ENCODE data around the gene TFCP2L1. TPM values are rescaled to one million over a fixed set of nuclear protein-coding genes. Genes with fewer than 3 reads are reported as not detected.

Gene TFCP2L1
- total RNA-seq, 1 donor from 2014 or later, result not detected

DNA sequence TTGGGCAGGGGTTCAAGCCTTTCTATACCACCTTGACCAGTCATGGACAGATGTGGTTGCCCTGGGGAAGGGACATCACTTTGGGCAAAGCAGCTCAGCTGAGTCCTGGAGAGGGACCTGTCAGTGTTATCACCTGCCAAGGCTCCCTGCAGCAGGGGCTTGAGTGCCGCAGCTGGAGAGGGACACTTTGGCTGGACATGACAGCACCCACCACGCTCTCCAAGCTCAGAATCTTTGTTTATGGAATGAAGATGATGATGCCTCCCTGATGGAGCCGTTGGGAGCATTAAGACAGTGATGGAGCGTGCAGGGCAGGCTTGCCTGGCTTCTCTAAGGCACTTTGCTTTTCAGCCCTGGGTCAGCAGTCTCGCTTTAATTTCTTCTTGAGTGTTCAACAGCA is 4.3 kb upstream of the TFCP2L1 start:
- peaks cover 12% of the 10 kb centered on the region for H3K27me3 Mint-ChIP-seq (ENCODE audit: low read depth)
- H3K36me3 Mint-ChIP-seq (ENCODE audit: low read depth), result no peaks in the 10 kb centered on the region
- DNase-seq (ENCODE audit: low spot score), result no peak
- H3K27ac Mint-ChIP-seq, result no peak overlapping the region
- no peaks in the 10 kb centered on the region for H3K9me3 Mint-ChIP-seq
- intact Hi-C loops (cut with micrococcal nuclease), result no loop called here
- H3K4me1 Mint-ChIP-seq (ENCODE audit: low read depth), result no peaks in the 10 kb centered on the region
- H3K4me3 Mint-ChIP-seq (ENCODE audit: low read depth), result no peak overlapping the region

DNA sequence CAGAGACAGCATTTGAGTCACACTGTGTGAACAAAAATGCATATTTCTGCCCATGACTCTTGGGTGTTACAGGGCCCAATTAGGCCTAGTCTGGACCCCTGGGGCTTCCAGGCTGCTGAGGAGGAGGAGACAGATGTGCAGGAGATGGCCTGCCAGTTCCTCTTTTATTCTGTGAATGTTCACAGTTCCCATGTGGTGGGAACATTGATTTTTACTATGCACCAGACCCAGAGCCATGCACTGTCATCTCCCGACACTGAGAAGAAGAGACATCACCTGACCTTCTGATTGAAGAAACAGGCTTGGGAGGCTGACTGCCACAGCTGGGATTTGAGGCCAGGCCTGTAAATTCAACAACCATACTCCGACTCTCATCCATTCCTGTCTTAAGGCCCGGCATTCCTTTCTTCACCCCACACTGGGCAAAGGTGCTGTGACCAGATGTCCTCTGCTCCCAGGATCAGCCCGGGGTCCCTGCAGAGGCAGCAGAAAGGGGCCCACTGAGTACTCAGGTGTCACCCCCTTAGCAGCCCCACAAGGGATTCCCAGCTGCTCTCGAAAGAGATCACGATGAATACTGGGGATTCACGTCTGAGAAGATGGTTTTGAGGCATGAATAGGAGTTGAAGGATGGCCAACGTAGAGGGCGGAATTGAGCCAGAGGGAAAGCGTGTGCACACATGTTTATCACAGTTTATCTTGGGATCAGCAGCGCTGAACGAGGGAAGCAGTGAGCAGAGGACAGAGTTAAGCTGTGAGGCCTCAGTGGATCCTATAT is 3.6 kb upstream of the TFCP2L1 start:
- H3K36me3 Mint-ChIP-seq (ENCODE audit: low read depth), result no peaks in the 10 kb centered on the region
- intact Hi-C loops (cut with micrococcal nuclease), result no loop called here
- no peaks in the 10 kb centered on the region for H3K9me3 Mint-ChIP-seq
- no peak overlapping the region for H3K4me3 Mint-ChIP-seq (ENCODE audit: low read depth)
- H3K4me1 Mint-ChIP-seq (ENCODE audit: low read depth), result peaks cover 3% of the 10 kb centered on the region
- H3K27ac Mint-ChIP-seq, result no peak overlapping the region
- peaks cover 19% of the 10 kb centered on the region for H3K27me3 Mint-ChIP-seq (ENCODE audit: low read depth)
- DNase-seq (ENCODE audit: low spot score), result no peak

DNA sequence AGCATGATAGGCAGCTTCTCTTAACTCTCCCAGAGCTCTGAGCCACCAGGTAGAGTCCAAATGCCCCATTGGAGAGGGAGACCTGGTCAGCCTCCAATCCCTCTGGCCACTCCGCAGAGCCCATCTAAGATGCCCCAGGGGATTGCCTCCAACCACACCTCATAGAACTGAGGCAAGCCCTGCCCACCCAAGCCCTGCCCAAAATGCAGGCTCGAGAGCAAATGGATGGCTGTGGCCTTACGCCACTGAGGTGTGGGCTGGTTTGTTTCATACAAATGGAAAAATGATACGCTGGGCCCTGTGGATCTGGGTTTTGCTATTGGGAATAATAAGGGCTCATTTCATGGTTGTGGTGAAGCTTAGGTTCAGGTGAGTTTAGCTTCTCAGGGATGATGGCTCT is 3.0 kb upstream of the TFCP2L1 start:
- Mint-ChIP-seq H3K27ac (no peak overlapping the region), H3K9me3 (no peaks in the 10 kb centered on the region), H3K36me3 (ENCODE audit: low read depth) (no peaks in the 10 kb centered on the region), H3K27me3 (ENCODE audit: low read depth) (peaks cover 25% of the 10 kb centered on the region), H3K4me3 (ENCODE audit: low read depth) (no peak overlapping the region), H3K4me1 (ENCODE audit: low read depth) (peaks cover 3% of the 10 kb centered on the region)
- intact Hi-C loops (cut with micrococcal nuclease), result no loop called here
- DNase-seq (ENCODE audit: low spot score), result no peak

DNA sequence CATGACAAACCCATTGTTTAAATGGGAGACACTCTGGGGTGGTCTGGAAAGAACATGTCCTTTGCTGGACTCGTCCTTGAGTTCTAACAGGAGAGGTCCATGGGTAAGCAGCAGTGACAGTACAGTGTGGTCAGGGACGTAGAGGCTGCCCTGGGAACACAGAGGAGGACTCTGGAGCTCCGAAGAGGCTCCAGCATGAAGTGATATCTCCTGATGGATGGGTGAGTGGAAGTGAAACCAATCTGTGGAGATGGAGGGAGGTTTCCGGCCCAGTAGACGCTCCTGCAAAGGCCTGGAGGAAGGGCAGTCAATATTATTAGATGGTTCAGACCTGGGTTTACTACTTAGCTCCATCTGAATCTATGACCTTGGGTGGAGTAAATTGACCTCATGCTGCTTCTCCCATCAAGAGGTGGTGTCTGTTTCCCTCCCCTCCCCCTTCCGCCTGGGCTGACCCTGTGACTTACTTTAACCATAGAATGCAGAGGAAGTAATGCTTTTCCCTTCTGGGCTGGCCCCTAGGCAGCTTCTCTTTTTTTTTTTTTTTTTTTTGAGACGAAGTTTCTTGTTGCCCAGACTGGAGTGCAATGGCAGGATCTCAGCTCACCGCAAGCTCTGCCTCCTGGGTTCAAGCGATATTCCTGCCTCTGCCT is 2.3 kb upstream of the TFCP2L1 start:
- Mint-ChIP-seq H3K9me3 (no peaks in the 10 kb centered on the region), H3K27me3 (ENCODE audit: low read depth) (peaks cover 28% of the 10 kb centered on the region), H3K4me1 (ENCODE audit: low read depth) (peaks cover 3% of the 10 kb centered on the region), H3K27ac (no peak overlapping the region), H3K4me3 (ENCODE audit: low read depth) (no peak overlapping the region), H3K36me3 (ENCODE audit: low read depth) (no peaks in the 10 kb centered on the region)
- intact Hi-C loops (cut with micrococcal nuclease), result no loop called here
- DNase-seq (ENCODE audit: low spot score), result no peak

DNA sequence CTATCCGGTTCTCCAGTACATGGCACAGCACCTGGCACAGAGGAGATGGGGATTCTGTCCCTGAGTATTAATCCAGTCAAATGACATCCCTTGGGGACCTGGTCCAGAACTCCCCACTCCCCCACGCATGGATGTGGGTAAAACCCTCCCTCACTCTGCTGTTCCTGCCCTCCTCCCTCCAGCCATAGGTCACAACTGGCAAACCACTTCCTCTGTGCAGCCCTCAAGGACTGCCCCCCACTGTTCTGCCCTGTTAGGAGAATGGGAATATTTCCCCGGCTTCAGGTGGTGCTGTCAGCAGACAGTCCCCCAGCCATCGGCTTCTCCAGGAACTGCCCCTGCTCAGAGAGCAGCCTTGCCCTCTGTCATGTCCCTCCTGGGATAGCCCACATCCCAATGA is 1.5 kb upstream of the TFCP2L1 start:
- H3K4me3 Mint-ChIP-seq (ENCODE audit: low read depth), result no peak overlapping the region
- no peaks in the 10 kb centered on the region for H3K9me3 Mint-ChIP-seq
- H3K27ac Mint-ChIP-seq, result no peak overlapping the region
- H3K27me3 Mint-ChIP-seq (ENCODE audit: low read depth), result peaks cover 28% of the 10 kb centered on the region
- intact Hi-C loops (cut with micrococcal nuclease), result no loop called here
- DNase-seq (ENCODE audit: low spot score), result no peak
- H3K36me3 Mint-ChIP-seq (ENCODE audit: low read depth), result no peaks in the 10 kb centered on the region
- peaks cover 3% of the 10 kb centered on the region for H3K4me1 Mint-ChIP-seq (ENCODE audit: low read depth)

DNA sequence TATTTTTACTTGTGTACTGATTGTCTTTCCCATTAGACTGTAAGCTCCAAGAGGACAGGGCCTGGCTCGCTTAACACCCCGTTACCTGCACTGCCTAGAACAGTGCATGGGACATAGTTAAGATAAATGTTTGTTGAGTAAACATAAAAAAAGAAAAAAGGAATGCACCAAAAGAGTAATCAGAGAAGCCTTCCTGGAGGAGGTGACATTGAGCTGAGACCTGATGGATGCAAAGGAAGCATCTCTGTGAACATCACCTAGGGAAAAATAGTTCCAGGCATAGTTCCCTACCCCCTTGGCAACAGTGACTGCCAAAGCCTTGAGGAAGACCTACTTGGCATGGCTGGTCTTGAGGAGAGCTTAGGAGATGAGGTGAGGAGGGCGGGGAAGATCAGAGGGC is 924 bp upstream of the TFCP2L1 start:
- peaks cover 3% of the 10 kb centered on the region for H3K4me1 Mint-ChIP-seq (ENCODE audit: low read depth)
- no peaks in the 10 kb centered on the region for H3K36me3 Mint-ChIP-seq (ENCODE audit: low read depth)
- peaks cover 28% of the 10 kb centered on the region for H3K27me3 Mint-ChIP-seq (ENCODE audit: low read depth)
- no peak overlapping the region for H3K4me3 Mint-ChIP-seq (ENCODE audit: low read depth)
- no peaks in the 10 kb centered on the region for H3K9me3 Mint-ChIP-seq
- intact Hi-C loops (cut with micrococcal nuclease), result no loop called here
- no peak overlapping the region for H3K27ac Mint-ChIP-seq
- DNase-seq (ENCODE audit: low spot score), result no peak

DNA sequence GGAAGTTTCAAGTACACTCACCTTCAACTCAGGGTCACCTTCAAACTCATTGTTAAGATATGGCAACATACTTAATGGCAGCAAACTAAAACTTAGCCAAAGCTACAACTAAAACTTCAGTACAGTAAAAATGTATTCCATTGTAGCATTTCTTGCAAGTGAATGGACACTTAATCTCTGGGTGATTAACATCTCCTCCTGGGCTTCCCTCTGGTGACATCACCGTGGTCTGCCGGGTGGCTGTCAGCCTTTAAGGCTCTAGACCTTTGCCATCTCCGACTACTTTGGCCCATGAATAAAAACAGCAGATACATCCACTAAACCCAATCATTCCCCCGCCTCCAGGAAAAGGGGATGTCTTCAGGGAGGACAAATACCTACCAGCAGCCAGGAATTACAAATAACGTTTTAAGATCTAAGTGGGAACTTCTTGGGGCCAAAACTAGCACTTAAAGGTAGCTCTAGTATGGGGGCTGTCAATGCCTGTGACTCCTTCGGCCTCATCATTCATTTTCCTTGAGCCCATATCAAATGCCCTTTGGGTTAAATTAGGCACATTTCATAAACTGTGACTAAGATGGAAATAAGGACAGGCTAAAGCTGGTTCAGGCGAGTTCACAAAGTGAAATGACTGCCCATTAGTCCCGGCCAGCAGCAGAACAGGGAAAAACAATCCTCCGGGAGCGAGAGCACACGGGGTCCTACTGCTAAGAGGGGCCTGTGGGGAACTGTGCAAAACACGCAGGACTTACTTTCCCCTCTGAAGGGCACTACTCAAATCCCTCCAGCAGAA is 1.1 kb downstream of the TFCP2L1 start:
- H3K4me3 Mint-ChIP-seq (ENCODE audit: low read depth), result peak overlapping the region; percentile 51
- intact Hi-C loops (cut with micrococcal nuclease), result no loop called here

DNA sequence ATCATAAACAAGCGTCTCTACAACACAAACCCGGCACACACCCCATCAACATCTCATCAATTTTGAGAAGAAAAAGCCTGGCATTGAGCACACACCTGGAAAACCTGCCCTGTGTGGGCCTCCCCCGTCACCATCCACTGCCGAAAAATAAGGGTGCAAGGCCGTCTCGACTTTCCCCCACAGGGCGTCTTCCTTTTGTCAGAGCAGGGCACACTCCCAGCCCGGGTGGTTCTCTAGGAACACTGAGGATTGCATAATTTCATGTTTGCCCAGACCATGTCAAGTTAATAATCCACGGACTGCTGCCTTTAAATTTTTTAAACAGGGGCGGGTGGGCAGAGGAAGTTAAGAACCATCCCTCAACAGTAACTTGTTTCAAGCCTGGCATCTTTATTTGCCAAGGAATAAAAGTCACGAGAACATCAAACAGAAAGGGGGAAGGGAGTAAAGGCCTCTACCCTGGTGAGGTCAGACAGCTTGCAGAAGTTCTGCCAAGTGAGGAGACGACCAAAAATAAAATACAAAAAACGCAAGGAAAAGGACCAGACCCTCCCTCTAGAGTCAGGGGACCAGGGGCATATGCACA is 2.1 kb downstream of the TFCP2L1 start:
- Mint-ChIP-seq H3K36me3 (ENCODE audit: low read depth) (no peaks in the 10 kb centered on the region), H3K27ac (no peak overlapping the region), H3K4me1 (ENCODE audit: low read depth) (peaks cover 3% of the 10 kb centered on the region), H3K9me3 (no peaks in the 10 kb centered on the region), H3K27me3 (ENCODE audit: low read depth) (peaks cover 28% of the 10 kb centered on the region), H3K4me3 (ENCODE audit: low read depth) (no peak overlapping the region)
- intact Hi-C loops (cut with micrococcal nuclease), result no loop called here
- DNase-seq (ENCODE audit: low spot score), result no peak

More for the DNA sequence above, 1.1 kb downstream of the TFCP2L1 start:
- H3K27me3 Mint-ChIP-seq (ENCODE audit: low read depth), result peaks cover 28% of the 10 kb centered on the region
- H3K36me3 Mint-ChIP-seq (ENCODE audit: low read depth), result no peaks in the 10 kb centered on the region
- DNase-seq (ENCODE audit: low spot score), result no peak
- H3K9me3 Mint-ChIP-seq, result no peaks in the 10 kb centered on the region
- H3K27ac Mint-ChIP-seq, result no peak overlapping the region
- H3K4me1 Mint-ChIP-seq (ENCODE audit: low read depth), result peaks cover 3% of the 10 kb centered on the region

DNA sequence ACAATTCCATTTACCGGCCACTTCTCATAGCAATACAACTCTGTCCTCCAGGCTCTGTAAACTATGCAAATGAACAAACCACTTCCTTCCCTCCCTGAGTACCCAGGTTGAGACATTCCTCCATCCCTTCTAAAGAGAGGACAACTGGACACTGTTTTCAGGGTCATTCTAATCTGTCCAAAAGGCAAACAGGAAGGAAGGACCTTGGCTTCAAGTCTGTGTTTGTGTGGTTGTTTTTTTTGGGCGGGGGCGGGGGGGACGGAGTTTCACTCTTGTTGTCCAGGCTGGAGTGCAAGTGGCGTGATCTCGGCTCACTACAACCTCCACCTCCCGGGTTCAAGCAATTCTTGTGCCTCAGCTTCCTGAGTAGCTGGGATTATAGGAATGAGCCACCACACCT is 3.3 kb downstream of the TFCP2L1 start:
- peaks cover 3% of the 10 kb centered on the region for H3K4me1 Mint-ChIP-seq (ENCODE audit: low read depth)
- no peak overlapping the region for H3K4me3 Mint-ChIP-seq (ENCODE audit: low read depth)
- intact Hi-C loops (cut with micrococcal nuclease), result no loop called here
- no peak overlapping the region for H3K27ac Mint-ChIP-seq
- no peak for DNase-seq (ENCODE audit: low spot score)
- H3K27me3 Mint-ChIP-seq (ENCODE audit: low read depth), result peaks cover 21% of the 10 kb centered on the region
- H3K36me3 Mint-ChIP-seq (ENCODE audit: low read depth), result no peaks in the 10 kb centered on the region
- no peaks in the 10 kb centered on the region for H3K9me3 Mint-ChIP-seq

- DNase-seq (ENCODE audit: low spot score), result no peak
Observed at GRCh38 chr2:121281107-121281506, 3.9 kb downstream of the TFCP2L1 start.

GRCh38 chr2:121279476-121280220 is 5.4 kb downstream of the TFCP2L1 start:
- Mint-ChIP-seq H3K27ac (no peak overlapping the region), H3K4me1 (ENCODE audit: low read depth) (peaks cover 3% of the 10 kb centered on the region), H3K27me3 (ENCODE audit: low read depth) (peaks cover 16% of the 10 kb centered on the region), H3K36me3 (ENCODE audit: low read depth) (no peaks in the 10 kb centered on the region), H3K9me3 (no peaks in the 10 kb centered on the region), H3K4me3 (ENCODE audit: low read depth) (no peak overlapping the region)
- DNase-seq (ENCODE audit: low spot score), result no peak
- intact Hi-C loops (cut with micrococcal nuclease), result no loop called here

More at GRCh38 chr2:121281107-121281506, 3.9 kb downstream of the TFCP2L1 start:
- Mint-ChIP-seq H3K36me3 (ENCODE audit: low read depth) (no peaks in the 10 kb centered on the region), H3K4me3 (ENCODE audit: low read depth) (no peak overlapping the region), H3K9me3 (no peaks in the 10 kb centered on the region), H3K4me1 (ENCODE audit: low read depth) (peaks cover 3% of the 10 kb centered on the region), H3K27ac (no peak overlapping the region), H3K27me3 (ENCODE audit: low read depth) (peaks cover 19% of the 10 kb centered on the region)
- intact Hi-C loops (cut with micrococcal nuclease), result no loop called here

- no peak overlapping the region for H3K4me3 Mint-ChIP-seq (ENCODE audit: low read depth)
- H3K27me3 Mint-ChIP-seq (ENCODE audit: low read depth), result peaks cover 1% of the 10 kb centered on the region
- no peaks in the 10 kb centered on the region for H3K36me3 Mint-ChIP-seq (ENCODE audit: low read depth)
- H3K9me3 Mint-ChIP-seq, result no peaks in the 10 kb centered on the region
- intact Hi-C loops (cut with micrococcal nuclease), result no loop called here
- no peak for DNase-seq (ENCODE audit: low spot score)
- no peak overlapping the region for H3K27ac Mint-ChIP-seq
- no peaks in the 10 kb centered on the region for H3K4me1 Mint-ChIP-seq (ENCODE audit: low read depth)
Observed at GRCh38 chr2:121276341-121276740, 8.7 kb downstream of the TFCP2L1 start.
